Stimulated activated CD4-positive, alpha-beta T cell treated with anti-CD3 and anti-CD28 coated beads, Interleukin-12 subunit alpha, Interleukin-12 subunit beta, amount 100 ng/mL, for 48 hours (primary cell): ENCODE data around the gene LEUTX.
A peak's percentile ranks its signal among the peaks of the same experiment; 100 is the strongest.
"Not testable (repeated sequence)": the region's sequence is repeated elsewhere in the genome, so short reads cannot be mapped to it uniquely, and the experiment has no call there.

Source experiments
- DNase-seq, 3 donors: peaks; one replicate each; pipeline ENCODE4 v3.0.0-alpha.2; 2020; ENCODE audit warnings: low read depth in 2 of 3, low spot score in 1 of 3

The LEUTX gene

GRCh38 chr19:39768786-39769185 lies 9.9 kb upstream of the LEUTX start:
- DNase-seq, result no peak

GRCh38 chr19:39780894-39781293 lies 2.2 kb downstream of the LEUTX start:
- DNase-seq, result no peak

- no peak for DNase-seq
Observed at GRCh38 chr19:39788244-39788643, 9.6 kb downstream of the LEUTX start.

- DNase-seq, result peak; percentile 45 to 76 (median 65)
Observed at GRCh38 chr19:39792999-39793546, 14.4 kb downstream of the LEUTX start.

- no peak for DNase-seq
Observed at GRCh38 chr19:39795001-39795400, 16.3 kb downstream of the LEUTX start.

- DNase-seq, result no peak
Observed at GRCh38 chr19:39796000-39796498, 17.4 kb downstream of the LEUTX start.

GRCh38 chr19:39797083-39797482 lies 18.4 kb downstream of the LEUTX start:
- no peak for DNase-seq

- DNase-seq, result no peak
Observed at GRCh38 chr19:39802958-39803357, 24.3 kb downstream of the LEUTX start.

GRCh38 chr19:39805104-39805503 lies 26.4 kb downstream of the LEUTX start:
- no peak for DNase-seq

GRCh38 chr19:39807846-39808364 lies 29.3 kb downstream of the LEUTX start:
- DNase-seq, result no peak

GRCh38 chr19:39808688-39809087 lies 30.0 kb downstream of the LEUTX start:
- not testable (repeated sequence) for DNase-seq

- DNase-seq, result no peak
Observed at GRCh38 chr19:39809368-39809767, 30.7 kb downstream of the LEUTX start.

GRCh38 chr19:39810424-39810823 lies 31.8 kb downstream of the LEUTX start:
- no peak for DNase-seq

- no peak for DNase-seq
Observed at GRCh38 chr19:39811064-39811463, 32.4 kb downstream of the LEUTX start.

GRCh38 chr19:39813264-39813993 lies 34.8 kb downstream of the LEUTX start:
- no peak for DNase-seq

- DNase-seq, result not testable (repeated sequence)
Observed at GRCh38 chr19:39814111-39814510, 35.5 kb downstream of the LEUTX start.

- no peak for DNase-seq
Observed at GRCh38 chr19:39814595-39814994, 35.9 kb downstream of the LEUTX start.

- no peak for DNase-seq
Observed at GRCh38 chr19:39816287-39817048, 37.8 kb downstream of the LEUTX start.

GRCh38 chr19:39817888-39818561 lies 39.4 kb downstream of the LEUTX start:
- no peak for DNase-seq

GRCh38 chr19:39818626-39819097 lies 40.0 kb downstream of the LEUTX start:
- DNase-seq, result no peak

GRCh38 chr19:39819786-39820185 lies 41.1 kb downstream of the LEUTX start:
- DNase-seq, result no peak
